Astrocyte of the spinal cord (primary cell): ENCODE data around the gene TXNDC12.

Experiments used
- DNase-seq: peaks from one replicate; pipeline ENCODE4 v3.0.0; 2011; ENCODE audit warnings: low read depth, low spot score
- H3K4me3 ChIP-seq: 2 replicates; pipeline ENCODE4 v1.5.1; 2011; ENCODE audit warnings: low read depth, mild to moderate bottlenecking, low read length, moderate library complexity
- in situ Hi-C: cut with HindIII; loops from 2 replicates; pipeline ENCODE4 v1.10.0; 2017; ENCODE audit warnings: low sequenced_read_pairs
- TF ChIP-seq, protein P1 (sequence below): IDR thresholded peaks from 2 replicates; pipeline ENCODE4 v1.5.1; 2012; ENCODE audit warnings: low read depth, mild to moderate bottlenecking, low read length, inconsistent platforms

Gene TXNDC12

GRCh38 chr1:51990478-51990965 is 64.5 kb downstream of the TXNDC12 start, which contains the start of gene RAB3B:
Gene RAB3B, minus strand, starts transcription at chr1:51990700. Its CDS starts 13,583 bp downstream, at chr1:51977117.
- in situ Hi-C loops = no loop called here
- H3K4me3 ChIP-seq = peak within 1 kb of the TSS; percentile 55
- TF ChIP-seq, protein P1, sequence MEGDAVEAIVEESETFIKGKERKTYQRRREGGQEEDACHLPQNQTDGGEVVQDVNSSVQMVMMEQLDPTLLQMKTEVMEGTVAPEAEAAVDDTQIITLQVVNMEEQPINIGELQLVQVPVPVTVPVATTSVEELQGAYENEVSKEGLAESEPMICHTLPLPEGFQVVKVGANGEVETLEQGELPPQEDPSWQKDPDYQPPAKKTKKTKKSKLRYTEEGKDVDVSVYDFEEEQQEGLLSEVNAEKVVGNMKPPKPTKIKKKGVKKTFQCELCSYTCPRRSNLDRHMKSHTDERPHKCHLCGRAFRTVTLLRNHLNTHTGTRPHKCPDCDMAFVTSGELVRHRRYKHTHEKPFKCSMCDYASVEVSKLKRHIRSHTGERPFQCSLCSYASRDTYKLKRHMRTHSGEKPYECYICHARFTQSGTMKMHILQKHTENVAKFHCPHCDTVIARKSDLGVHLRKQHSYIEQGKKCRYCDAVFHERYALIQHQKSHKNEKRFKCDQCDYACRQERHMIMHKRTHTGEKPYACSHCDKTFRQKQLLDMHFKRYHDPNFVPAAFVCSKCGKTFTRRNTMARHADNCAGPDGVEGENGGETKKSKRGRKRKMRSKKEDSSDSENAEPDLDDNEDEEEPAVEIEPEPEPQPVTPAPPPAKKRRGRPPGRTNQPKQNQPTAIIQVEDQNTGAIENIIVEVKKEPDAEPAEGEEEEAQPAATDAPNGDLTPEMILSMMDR = no peak
- peak; percentile 64 for DNase-seq

DNA sequence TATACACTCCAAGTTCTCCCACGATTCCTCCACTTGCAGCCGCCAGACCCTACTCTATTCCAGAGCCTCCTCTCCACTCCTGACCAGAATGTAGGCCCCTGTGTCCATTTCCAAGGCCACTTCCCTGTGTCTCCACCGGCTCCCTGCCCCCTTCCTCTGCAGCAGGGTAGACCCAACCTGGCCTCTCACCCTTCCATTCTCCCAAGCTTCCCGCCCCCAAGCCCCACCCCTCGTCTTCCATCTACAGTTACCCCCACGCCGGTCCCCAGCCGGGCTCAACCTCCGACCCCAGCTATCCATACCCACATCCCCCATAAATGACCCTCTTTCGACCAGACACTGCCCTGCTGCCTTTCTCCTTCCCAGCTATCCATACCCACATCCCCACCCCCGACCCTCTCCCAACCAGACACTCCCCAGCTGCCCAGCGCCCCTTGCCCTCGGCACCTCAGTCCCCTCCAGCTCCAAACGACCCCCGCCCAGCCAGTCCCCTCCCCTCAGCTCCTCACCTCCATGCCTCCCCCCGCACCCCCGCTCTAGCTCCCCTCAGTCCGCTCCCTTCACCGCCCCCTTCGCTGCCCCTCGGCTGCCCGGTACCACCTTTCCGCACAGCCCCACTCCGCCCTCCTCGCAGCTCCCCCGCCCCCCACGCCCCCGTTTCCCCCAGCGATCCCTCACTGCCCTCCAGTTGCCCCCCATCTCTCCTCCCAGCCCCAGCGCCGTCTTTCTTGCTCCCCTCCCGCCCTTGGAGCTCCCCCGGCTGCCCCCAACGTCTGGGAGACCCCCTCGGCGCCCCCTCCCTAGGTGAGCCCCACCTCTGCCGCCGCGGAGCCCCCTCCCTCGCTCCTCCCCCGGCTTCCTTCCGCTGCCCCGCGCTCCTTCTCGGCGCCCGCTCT is 65.2 kb downstream of the TXNDC12 start:
- DNase-seq = no peak
- H3K4me3 ChIP-seq = peak overlapping the region; percentile 55
- TF ChIP-seq, protein P1 = no peak
- in situ Hi-C loops = no loop called here

- TF ChIP-seq, protein P1 = no peak
- in situ Hi-C loops = no loop called here
- H3K4me3 ChIP-seq = no peak overlapping the region
- no peak for DNase-seq
These were observed 66.7 kb downstream of the TXNDC12 start for GRCh38 chr1:51988254-51988653.

DNA sequence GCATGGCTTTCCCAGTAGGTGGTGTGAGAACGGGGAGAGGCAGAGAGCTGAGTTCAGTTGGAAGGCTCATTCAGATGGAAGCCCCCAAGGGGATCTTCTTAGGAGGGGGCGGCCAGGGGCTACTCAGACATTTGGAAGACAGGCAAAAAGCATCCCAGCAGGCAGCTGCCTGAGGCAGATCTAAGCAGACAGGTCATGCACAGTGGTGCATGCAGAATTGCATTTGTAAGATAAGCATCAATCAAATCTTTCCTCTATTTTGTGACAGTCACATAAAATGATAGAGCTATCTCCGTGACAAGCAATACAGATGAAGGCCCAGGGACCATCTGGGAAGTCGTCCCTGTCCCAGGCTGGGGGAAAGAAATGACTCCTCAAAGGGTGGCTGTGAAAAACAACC is 68.3 kb downstream of the TXNDC12 start:
- no peak for DNase-seq
- in situ Hi-C loops = no loop called here
- no peak overlapping the region for H3K4me3 ChIP-seq
- TF ChIP-seq, protein P1 = no peak

- H3K4me3 ChIP-seq = no peak overlapping the region
- in situ Hi-C loops = no loop called here
- TF ChIP-seq, protein P1 = no peak
- no peak for DNase-seq
These were observed 72.8 kb downstream of the TXNDC12 start for GRCh38 chr1:51982161-51982560.

DNA sequence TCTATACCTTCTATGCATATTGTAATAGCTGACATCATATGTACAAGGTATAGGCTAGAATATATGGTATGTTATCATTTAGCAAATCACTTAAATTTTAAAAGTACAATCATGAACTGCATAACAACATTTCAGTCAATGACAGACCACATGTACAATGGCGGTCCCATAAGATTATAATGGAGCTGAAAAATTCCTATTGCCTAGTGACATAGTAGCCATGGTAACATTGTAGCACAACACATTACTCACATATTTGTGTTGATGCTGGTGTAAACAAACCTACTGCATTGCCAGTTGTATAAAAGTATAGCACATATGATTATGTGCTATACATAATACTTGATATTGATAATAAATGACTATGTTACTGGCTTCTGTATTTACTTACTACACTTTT is 73.4 kb downstream of the TXNDC12 start:
- in situ Hi-C loops = no loop called here
- TF ChIP-seq, protein P1 = no peak
- H3K4me3 ChIP-seq = no peak overlapping the region
- no peak for DNase-seq
